ENCODE measurements around the gene RAPGEF5. TPM values are rescaled to one million over a fixed set of nuclear protein-coding genes. Genes with fewer than 3 reads are reported as not detected.
A peak's percentile ranks its signal among the peaks of the same experiment; 100 is the strongest.

The RAPGEF5 gene
- total RNA-seq, 1 donor from 2014 or later = 0.24 TPM

GRCh38 chr7:22380333-22380732 lies 23.4 kb upstream of the RAPGEF5 start:
- DNase-seq (ENCODE audit: low read depth) = no peak

GRCh38 chr7:22378199-22378980 lies 21.4 kb upstream of the RAPGEF5 start:
- DNase-seq (ENCODE audit: low read depth) = no peak

GRCh38 chr7:22377703-22378102 lies 20.7 kb upstream of the RAPGEF5 start:
- no peak for DNase-seq (ENCODE audit: low read depth)

- no peak for DNase-seq (ENCODE audit: low read depth)
These were observed 18.6 kb upstream of the RAPGEF5 start for GRCh38 chr7:22375359-22376048.

- no peak for DNase-seq (ENCODE audit: low read depth)
These were observed 17.0 kb upstream of the RAPGEF5 start for GRCh38 chr7:22373911-22374310.

GRCh38 chr7:22373388-22373787 lies 16.4 kb upstream of the RAPGEF5 start:
- no peak for DNase-seq (ENCODE audit: low read depth)

- DNase-seq (ENCODE audit: low read depth) = no peak
These were observed 15.9 kb upstream of the RAPGEF5 start for GRCh38 chr7:22372863-22373262.

GRCh38 chr7:22371878-22372277 lies 14.9 kb upstream of the RAPGEF5 start:
- DNase-seq (ENCODE audit: low read depth) = no peak

- DNase-seq (ENCODE audit: low read depth) = no peak
These were observed 7.9 kb upstream of the RAPGEF5 start for GRCh38 chr7:22364900-22365299.

GRCh38 chr7:22363756-22364422 lies 6.9 kb upstream of the RAPGEF5 start:
- no peak for DNase-seq (ENCODE audit: low read depth)

- DNase-seq (ENCODE audit: low read depth) = peak; percentile 44
These were observed 4.8 kb upstream of the RAPGEF5 start for GRCh38 chr7:22361795-22362194.

- no peak for DNase-seq (ENCODE audit: low read depth)
These were observed 4.4 kb upstream of the RAPGEF5 start for GRCh38 chr7:22361320-22361719.

- no peak for DNase-seq (ENCODE audit: low read depth)
These were observed 2.1 kb upstream of the RAPGEF5 start for GRCh38 chr7:22358820-22359697.

- no peak for DNase-seq (ENCODE audit: low read depth)
These were observed 589 bp upstream of the RAPGEF5 start for GRCh38 chr7:22357311-22358175.

GRCh38 chr7:22356010-22356691 lies 803 bp downstream of the RAPGEF5 start:
- DNase-seq (ENCODE audit: low read depth) = no peak

GRCh38 chr7:22355620-22356009 lies 1.3 kb downstream of the RAPGEF5 start:
- DNase-seq (ENCODE audit: low read depth) = no peak

- no peak for DNase-seq (ENCODE audit: low read depth)
These were observed 2.5 kb downstream of the RAPGEF5 start for GRCh38 chr7:22354462-22354861.

GRCh38 chr7:22352887-22353286 lies 4.1 kb downstream of the RAPGEF5 start:
- no peak for DNase-seq (ENCODE audit: low read depth)

GRCh38 chr7:22351878-22352277 lies 5.1 kb downstream of the RAPGEF5 start:
- DNase-seq (ENCODE audit: low read depth) = peak; percentile 10

- DNase-seq (ENCODE audit: low read depth) = no peak
These were observed 5.6 kb downstream of the RAPGEF5 start for GRCh38 chr7:22351329-22351692.

Measured in myocyte (in vitro differentiated cells).